Smooth muscle cell (in vitro differentiated cells): Measurements from ENCODE around the gene PPP4R3A. TPM values are rescaled to one million over a fixed set of nuclear protein-coding genes. Genes with fewer than 3 reads are reported as not detected.

ENCODE experiments used
- DNase-seq: peaks from one replicate; lab custom pipeline; 2025; ENCODE audit not compliant: unreplicated experiment; lab: John Stamatoyannopoulos, UW
- H2AFZ ChIP-seq: fragments of 200-600 bp; sonication (generic); 2 replicates; pipeline ENCODE4 v1.6.0; 2016; ENCODE audit warnings: antibody characterized with exemption, low read depth, mild to moderate bottlenecking
- H3F3A ChIP-seq: fragments of 200-600 bp; sonication (generic); 2 replicates; pipeline ENCODE4 v1.6.0; 2017; ENCODE audit warnings: antibody characterized with exemption, low read depth
- H3K27ac ChIP-seq: fragments of 200-600 bp; sonication (generic); 2 replicates; pipeline ENCODE4 v1.5.1; 2016; ENCODE audit warnings: low read depth, mild to moderate bottlenecking
- H3K27me3 ChIP-seq: fragments of 200-600 bp; sonication (generic); 2 replicates; pipeline ENCODE4 v1.6.1; 2016; ENCODE audit warnings: low read depth, mild to moderate bottlenecking
- H3K36me3 ChIP-seq: fragments of 200-600 bp; sonication (generic); 2 replicates; pipeline ENCODE4 v1.5.1; 2016; ENCODE audit warnings: low read depth
- H3K4me1 ChIP-seq: fragments of 200-600 bp; sonication (generic); 2 replicates; pipeline ENCODE4 v1.5.1; 2016; ENCODE audit warnings: low read depth
- H3K4me2 ChIP-seq: fragments of 200-600 bp; sonication (generic); 2 replicates; pipeline ENCODE4 v1.6.0; 2016; ENCODE audit warnings: mild to moderate bottlenecking
- H3K4me3 ChIP-seq: fragments of 200-600 bp; sonication (generic); 2 replicates; pipeline ENCODE4 v1.5.1; 2016; ENCODE audit warnings: mild to moderate bottlenecking
- H3K79me2 ChIP-seq: fragments of 200-600 bp; sonication (generic); 2 replicates; pipeline ENCODE4 v1.6.0; 2016; ENCODE audit warnings: low read depth, mild to moderate bottlenecking
- H3K9ac ChIP-seq: fragments of 200-600 bp; sonication (generic); 2 replicates; pipeline ENCODE4 v1.6.0; 2016; ENCODE audit warnings: low read depth
- H3K9me3 ChIP-seq: fragments of 200-600 bp; sonication (generic); replicated peaks from 2 replicates; pipeline ENCODE4 v1.5.1; 2016; ENCODE audit warnings: low read depth
- H4K20me1 ChIP-seq: fragments of 200-600 bp; sonication (generic); 2 replicates; pipeline ENCODE4 v1.6.0; 2016; ENCODE audit warnings: low read depth
- WGBS: methylation state at CpG from one replicate; pipeline ENCODE4 v1.1.7; 2016; ENCODE audit warnings: low lambda C conversion rate; 5-methylcytosine and 5-hydroxymethylcytosine counted together
- polyA plus RNA-seq: library from polyadenylated mRNA; unstranded; fragments of >200 nt; fragmentation: Nextera tagmentation; extraction: Ambion mirVana; gene quantifications from 2 replicates; pipeline ENCODE4 v1.2.1, GENCODE V29; 2016
- total RNA-seq: library from RNA; depleted of rRNA; stranded (reverse); fragments of >200 nt; gene quantifications from 2 replicates; pipeline ENCODE4 v1.2.3, GENCODE V29; 2014
- TF ChIP-seq, protein P1 (sequence below): fragments of 200-600 bp; sonication (generic); IDR thresholded peaks from 2 replicates; pipeline ENCODE4 v1.5.1; 2017; ENCODE audit warnings: borderline replicate concordance, mild to moderate bottlenecking, antibody characterized with exemption; ENCODE audit not compliant: insufficient read depth, poor library complexity, severe bottlenecking

The PPP4R3A gene
- total and polyA plus RNA-seq, 2 experiments from 2014 or later, result 35.3 to 62.7 TPM

DNA sequence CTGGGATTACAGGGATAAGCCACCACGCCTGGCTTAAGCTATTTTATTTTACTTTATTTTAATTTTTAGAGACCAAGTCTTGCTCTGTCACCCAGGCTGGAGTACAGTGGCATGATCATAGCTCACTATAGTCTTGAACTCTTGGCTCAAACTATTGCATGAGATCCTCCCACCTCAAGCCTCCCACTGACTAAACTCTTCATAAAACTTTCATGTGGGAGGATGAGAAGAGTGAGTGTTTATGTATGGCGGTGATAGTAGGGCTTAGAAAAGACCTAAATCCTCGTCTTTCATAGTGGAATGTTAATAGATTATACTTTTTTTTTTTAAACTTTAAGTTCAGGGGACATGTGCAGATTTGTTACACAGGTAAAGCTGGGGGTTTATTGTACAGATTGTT, 23.5 kb upstream of the PPP4R3A start:
- DNase-seq, result no peak
- Histone ChIP-seq H3F3A (no peaks in the 10 kb centered on the region), H3K9me3 (no peaks in the 10 kb centered on the region), H3K36me3 (no peaks in the 10 kb centered on the region), H3K4me3 (no peak overlapping the region), H3K27ac (no peak overlapping the region), H3K9ac (no peak overlapping the region), H3K4me1 (no peaks in the 10 kb centered on the region), H3K27me3 (no peaks in the 10 kb centered on the region), H3K79me2 (no peaks in the 10 kb centered on the region), H2AFZ (no peak overlapping the region), H3K4me2 (no peak overlapping the region), H4K20me1 (no peaks in the 10 kb centered on the region)
- TF ChIP-seq, protein P1, sequence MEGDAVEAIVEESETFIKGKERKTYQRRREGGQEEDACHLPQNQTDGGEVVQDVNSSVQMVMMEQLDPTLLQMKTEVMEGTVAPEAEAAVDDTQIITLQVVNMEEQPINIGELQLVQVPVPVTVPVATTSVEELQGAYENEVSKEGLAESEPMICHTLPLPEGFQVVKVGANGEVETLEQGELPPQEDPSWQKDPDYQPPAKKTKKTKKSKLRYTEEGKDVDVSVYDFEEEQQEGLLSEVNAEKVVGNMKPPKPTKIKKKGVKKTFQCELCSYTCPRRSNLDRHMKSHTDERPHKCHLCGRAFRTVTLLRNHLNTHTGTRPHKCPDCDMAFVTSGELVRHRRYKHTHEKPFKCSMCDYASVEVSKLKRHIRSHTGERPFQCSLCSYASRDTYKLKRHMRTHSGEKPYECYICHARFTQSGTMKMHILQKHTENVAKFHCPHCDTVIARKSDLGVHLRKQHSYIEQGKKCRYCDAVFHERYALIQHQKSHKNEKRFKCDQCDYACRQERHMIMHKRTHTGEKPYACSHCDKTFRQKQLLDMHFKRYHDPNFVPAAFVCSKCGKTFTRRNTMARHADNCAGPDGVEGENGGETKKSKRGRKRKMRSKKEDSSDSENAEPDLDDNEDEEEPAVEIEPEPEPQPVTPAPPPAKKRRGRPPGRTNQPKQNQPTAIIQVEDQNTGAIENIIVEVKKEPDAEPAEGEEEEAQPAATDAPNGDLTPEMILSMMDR, result no peak
- 60% methylated on average over 3 of the region's 3 CpGs for WGBS

DNA sequence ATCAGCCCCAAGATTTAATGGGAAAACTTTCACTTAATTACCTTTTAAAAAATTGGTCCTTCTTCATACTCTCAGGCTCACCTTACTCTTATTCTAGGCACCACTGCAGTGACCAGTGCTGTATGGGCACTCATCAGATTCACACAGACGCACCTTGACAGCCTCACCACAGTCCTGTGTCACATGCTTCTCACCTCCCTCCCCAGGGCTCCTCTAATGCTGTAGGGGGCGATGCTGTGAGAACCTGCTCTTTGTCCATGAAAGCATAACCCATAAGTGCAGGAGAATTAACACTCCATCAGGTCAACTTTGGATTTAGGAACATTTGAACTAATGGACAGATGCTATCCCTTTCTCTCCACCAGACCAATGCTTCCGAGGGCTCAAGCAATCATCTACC, 13.9 kb upstream of the PPP4R3A start:
- Histone ChIP-seq H3K27ac (no peak overlapping the region), H4K20me1 (no peaks in the 10 kb centered on the region), H3F3A (no peaks in the 10 kb centered on the region), H2AFZ (no peak overlapping the region), H3K4me2 (no peak overlapping the region), H3K9ac (no peak overlapping the region), H3K27me3 (no peaks in the 10 kb centered on the region), H3K4me3 (no peak overlapping the region), H3K4me1 (no peaks in the 10 kb centered on the region), H3K36me3 (no peaks in the 10 kb centered on the region), H3K79me2 (no peaks in the 10 kb centered on the region), H3K9me3 (no peaks in the 10 kb centered on the region)
- TF ChIP-seq, protein P1, result no peak
- no peak for DNase-seq
- WGBS, result 77% methylated on average over 3 of the region's 3 CpGs

DNA sequence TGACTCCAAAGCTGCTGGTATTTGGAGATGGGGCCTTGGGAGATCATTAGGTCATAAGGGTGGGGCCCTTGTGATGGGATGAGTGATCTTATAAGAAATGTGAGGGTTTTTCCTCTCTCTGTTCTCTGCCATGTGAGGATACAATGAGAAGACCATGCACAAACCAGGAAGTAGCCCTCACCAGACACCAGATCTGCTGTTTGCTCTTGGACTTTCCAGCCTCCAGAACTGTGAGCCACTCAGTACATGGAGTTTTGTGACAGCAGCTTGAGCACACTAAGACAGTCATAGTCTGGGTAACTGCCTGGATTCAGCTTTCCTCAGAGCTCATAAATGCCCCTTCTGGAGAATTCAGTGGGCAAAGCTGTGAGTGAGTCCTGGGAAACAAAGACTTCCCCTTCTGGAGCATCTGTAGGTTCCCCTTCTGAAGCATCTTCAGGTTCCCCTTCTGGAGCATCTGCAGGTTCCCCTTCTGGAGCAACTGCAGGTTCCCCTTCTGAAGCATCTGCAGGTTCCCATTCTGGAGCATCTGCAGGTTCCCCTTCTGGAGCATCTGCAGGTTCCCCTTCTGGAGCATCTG, 11.0 kb upstream of the PPP4R3A start:
- Histone ChIP-seq H3K27me3 (no peaks in the 10 kb centered on the region), H4K20me1 (no peaks in the 10 kb centered on the region), H3K4me2 (no peak overlapping the region), H3K79me2 (no peaks in the 10 kb centered on the region), H3K4me1 (no peaks in the 10 kb centered on the region), H3K36me3 (no peaks in the 10 kb centered on the region), H3K27ac (no peak overlapping the region), H3K4me3 (no peak overlapping the region), H2AFZ (no peak overlapping the region), H3K9me3 (no peaks in the 10 kb centered on the region), H3K9ac (no peak overlapping the region), H3F3A (no peaks in the 10 kb centered on the region)
- DNase-seq, result no peak
- TF ChIP-seq, protein P1, result no peak

DNA sequence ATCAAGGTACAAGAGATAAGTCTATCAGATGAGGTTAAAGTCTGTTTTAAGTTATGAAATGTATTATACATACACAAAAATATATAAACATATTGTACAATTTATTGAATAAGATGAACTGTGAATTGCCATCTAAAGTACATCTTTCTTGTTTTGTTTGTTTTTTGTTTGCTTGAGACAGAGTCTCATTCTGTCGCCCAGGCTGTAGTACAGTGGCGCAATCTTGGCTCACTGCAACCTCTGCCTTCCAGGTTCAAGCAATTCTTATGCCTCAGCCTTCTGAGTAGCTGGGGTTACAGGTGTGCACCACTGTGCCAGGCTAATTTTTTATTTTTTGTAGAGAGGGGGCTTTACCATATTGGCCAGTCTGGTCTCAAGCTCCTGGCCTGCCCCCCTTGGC, 10.0 kb upstream of the PPP4R3A start:
- Histone ChIP-seq H3K79me2 (no peaks in the 10 kb centered on the region), H2AFZ (no peak overlapping the region), H4K20me1 (no peaks in the 10 kb centered on the region), H3K4me1 (no peaks in the 10 kb centered on the region), H3K4me3 (no peak overlapping the region), H3K27ac (no peak overlapping the region), H3K27me3 (no peaks in the 10 kb centered on the region), H3K36me3 (no peaks in the 10 kb centered on the region), H3F3A (no peaks in the 10 kb centered on the region), H3K9me3 (no peaks in the 10 kb centered on the region), H3K9ac (no peak overlapping the region), H3K4me2 (no peak overlapping the region)
- 89% methylated on average over 2 of the region's 2 CpGs for whole genome bisulfite sequencing
- TF ChIP-seq, protein P1, result no peak
- no peak for DNase-seq
